GM12874 (cell line): Measurements from ENCODE around the gene WWC1.

Experiments
- TF ChIP-seq, protein P1 (sequence below): IDR thresholded peaks from 2 replicates; pipeline ENCODE4 v1.5.1; 2011; ENCODE audit warnings: low read depth, mild to moderate bottlenecking, control low read depth, low read length, moderate library complexity; ENCODE audit not compliant: insufficient read depth

Gene WWC1

DNA sequence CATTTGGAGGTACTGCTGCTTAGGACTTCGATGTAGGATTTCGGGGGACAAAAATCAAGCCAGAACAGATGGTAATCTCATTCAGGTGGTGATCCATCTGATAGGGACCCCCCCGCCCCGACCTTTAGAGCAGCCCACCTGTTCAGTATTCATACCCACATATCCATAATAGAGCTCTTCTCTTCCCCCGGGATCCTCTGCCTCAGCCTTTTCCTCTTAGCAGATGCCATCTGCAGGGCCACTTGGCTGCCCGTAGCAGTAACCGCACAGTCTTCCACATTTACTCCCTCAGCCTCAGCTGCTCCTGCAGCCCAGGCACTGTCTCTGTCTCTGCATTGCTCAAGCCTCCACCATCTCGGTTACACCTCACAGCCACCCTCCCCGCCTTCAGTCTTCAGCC, 129.0 kb downstream of the WWC1 start:
- TF ChIP-seq, protein P1, sequence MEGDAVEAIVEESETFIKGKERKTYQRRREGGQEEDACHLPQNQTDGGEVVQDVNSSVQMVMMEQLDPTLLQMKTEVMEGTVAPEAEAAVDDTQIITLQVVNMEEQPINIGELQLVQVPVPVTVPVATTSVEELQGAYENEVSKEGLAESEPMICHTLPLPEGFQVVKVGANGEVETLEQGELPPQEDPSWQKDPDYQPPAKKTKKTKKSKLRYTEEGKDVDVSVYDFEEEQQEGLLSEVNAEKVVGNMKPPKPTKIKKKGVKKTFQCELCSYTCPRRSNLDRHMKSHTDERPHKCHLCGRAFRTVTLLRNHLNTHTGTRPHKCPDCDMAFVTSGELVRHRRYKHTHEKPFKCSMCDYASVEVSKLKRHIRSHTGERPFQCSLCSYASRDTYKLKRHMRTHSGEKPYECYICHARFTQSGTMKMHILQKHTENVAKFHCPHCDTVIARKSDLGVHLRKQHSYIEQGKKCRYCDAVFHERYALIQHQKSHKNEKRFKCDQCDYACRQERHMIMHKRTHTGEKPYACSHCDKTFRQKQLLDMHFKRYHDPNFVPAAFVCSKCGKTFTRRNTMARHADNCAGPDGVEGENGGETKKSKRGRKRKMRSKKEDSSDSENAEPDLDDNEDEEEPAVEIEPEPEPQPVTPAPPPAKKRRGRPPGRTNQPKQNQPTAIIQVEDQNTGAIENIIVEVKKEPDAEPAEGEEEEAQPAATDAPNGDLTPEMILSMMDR: no peak

DNA sequence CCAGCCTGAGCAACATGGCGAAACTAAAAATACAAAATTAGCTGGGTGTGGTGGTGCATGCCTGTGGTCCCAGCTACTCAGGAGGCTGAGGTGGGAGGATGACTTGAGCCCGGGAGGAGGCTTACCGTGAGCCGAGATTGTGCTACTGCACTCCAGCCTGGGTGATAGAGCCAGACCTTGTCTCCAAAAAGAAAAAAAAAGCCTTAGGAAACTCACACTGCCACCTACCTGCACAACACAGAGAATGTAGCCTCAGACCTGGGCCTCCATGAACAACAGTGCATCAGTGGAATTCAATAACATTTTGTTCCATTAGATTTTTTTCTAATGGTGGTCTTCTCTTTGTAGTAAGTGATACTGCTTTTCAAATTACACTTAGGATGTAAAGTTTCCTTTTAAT, 131.0 kb downstream of the WWC1 start:
- TF ChIP-seq, protein P1: no peak

DNA sequence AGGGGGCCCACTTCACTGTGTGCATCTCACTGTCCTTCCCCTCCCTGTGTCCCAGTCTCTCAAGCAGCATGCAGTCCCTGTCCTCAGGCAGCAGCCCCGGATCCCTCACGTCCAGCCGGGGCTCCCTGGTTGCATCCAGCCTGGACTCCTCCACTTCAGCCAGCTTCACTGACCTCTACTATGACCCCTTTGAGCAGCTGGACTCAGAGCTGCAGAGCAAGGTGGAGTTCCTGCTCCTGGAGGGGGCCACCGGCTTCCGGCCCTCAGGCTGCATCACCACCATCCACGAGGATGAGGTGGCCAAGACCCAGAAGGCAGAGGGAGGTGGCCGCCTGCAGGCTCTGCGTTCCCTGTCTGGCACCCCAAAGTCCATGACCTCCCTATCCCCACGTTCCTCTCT, 132.0 kb downstream of the WWC1 start:
- TF ChIP-seq, protein P1: no peak

DNA sequence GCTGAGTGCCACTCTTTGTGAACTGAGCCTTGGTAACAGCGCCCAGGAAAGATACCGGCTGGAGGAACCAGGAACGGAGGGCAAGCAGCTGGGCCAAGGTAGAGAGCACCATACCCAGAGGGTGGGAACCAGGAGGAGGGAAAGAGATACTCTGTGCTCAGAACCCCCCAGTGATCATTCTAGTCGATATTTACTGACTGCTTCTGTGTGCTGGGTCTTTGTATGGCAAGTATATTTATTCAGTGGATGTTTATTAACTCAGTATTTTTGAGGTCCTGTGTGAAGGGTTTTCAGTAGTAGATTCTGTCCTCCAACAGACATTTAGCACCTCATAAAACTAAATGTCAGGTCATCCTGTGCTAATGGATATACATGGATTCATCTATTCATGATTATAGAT, 132.5 kb downstream of the WWC1 start:
- TF ChIP-seq, protein P1: no peak

DNA sequence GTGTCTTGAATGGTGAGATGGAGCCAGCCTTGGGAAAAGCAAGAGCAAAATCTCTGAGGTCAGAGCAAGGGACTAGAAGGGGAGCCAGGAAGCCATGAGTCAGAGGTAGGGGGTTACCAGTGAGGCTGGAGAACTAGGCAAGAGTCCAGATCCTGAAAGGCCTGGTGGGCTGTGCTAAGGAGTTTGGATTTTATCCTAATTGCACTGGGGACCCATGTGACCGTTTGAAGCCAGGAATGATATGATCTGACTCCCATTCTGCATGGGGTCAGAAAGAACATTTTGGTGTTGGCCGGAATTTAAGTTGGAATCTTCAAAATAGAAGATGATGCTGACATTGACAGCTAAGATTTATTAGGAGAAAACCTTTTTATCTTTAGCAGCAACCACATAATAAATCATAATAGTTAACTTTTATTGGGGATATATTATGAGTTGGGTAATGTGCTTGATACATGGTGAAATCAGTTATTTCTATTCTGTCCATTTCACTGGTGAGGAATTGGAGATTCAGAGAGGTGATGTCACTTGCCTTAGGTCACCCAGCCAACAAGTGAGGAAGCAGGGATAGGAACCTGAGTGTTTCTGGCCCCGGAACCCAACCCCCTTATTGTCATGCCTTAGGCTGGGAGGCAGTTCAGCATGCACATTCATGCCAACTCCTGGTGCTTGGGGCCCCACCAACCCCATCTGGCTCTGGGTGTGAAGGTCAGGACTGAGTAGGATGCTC, 133.3 kb downstream of the WWC1 start:
- TF ChIP-seq, protein P1: no peak

DNA sequence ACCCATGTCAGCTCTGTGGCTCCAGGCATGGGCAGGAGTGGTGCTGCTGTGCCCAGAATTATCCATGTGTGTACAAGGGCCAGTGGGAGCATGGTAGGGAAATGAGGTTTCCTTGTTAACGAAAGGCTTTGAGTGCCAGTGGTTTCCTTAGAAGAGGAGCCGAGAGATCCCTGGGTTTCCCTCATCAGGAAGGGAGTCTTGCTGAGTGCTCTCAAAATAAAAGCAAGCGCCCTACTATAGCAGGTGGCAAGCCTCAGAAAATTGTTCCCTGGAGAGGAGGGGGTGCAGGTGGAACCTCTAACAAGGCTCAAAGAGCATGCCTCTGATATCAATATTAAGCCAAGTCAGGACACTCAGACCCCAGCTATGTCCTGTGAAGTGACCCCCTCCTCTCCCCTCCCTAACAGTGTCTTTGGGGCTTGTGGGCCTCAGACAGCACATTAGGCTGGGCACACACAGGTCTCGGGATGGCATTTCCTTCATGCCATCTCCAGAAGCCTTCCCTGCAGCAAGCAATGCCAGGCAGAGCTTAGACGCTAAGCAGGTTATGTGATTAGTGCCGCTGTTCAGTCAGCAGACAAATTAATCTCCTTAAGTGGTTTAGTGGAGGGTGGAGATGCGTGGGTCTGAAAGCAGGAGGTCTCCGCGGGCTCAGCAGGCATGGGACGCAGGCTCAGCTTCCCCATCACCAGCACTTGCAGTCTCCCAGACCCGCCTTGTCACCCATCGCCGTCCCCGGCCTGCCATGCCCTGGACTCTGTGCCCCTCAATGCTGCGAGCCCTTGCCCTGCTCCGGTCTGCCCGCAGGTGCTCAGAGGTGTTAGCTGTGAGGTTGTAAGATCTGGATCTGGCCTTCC, 134.8 kb downstream of the WWC1 start:
- TF ChIP-seq, protein P1: no peak

DNA sequence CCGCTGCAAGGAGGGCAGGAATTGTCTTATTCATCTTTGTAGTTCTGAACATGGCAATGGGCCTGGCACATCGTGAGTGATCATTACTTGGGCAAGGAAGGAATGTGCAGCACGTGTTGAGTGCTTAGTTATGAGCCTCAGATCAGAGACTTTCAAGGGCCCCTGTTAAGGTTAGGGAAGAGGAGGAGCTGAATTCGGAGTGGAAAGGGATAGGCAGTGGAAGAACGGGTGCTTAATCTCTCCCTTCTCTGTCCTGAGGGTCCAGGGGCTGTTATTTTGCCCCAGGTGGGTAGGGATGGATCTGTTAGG, 135.4 kb downstream of the WWC1 start:
- TF ChIP-seq, protein P1: no peak
